ENCODE measurements around the gene DCAF7. TPM values are rescaled to one million over a fixed set of nuclear protein-coding genes. Genes with fewer than 3 reads are reported as not detected.

Gene DCAF7
- total and polyA plus RNA-seq, 2 of the 4 experiments (the other 2 are of a cell fraction): 40.9 to 52.8 TPM

- Histone ChIP-seq H3K4me3 (ENCODE audit: insufficient read depth, low read depth, low read length) (no peak overlapping the region), H3K4me2 (ENCODE audit: low read depth, low read length) (no peak overlapping the region), H4K8ac (ENCODE audit: low read depth in 2 of 2, low read length in 2 of 2) (no peak overlapping the region), H3K27me3 (ENCODE audit: control insufficient read depth, insufficient read depth, low read length) (no peaks in the 10 kb centered on the region), H2AFZ (replicated peaks; ENCODE audit: low read length, poor library complexity) (no peak overlapping the region), H2BK120ac (ENCODE audit: low read depth, low read length) (no peak overlapping the region), H4K91ac (ENCODE audit: insufficient read depth, low read depth, low read length) (no peak overlapping the region), H2BK15ac (ENCODE audit: low read depth, low read length) (no peak overlapping the region), H4K20me1 (ENCODE audit: insufficient read depth, low read length) (peaks cover 70% of the 10 kb centered on the region), H2AK9ac (replicated peaks; ENCODE audit: low read depth, low read length, poor library complexity) (no peak overlapping the region), H2BK5ac (ENCODE audit: low read depth, low read length, poor library complexity, severe bottlenecking) (no peak overlapping the region), H3K79me1 (ENCODE audit: low read depth in 1 of 2, low read length in 2 of 2) (peaks cover 20 to 59% of the 10 kb centered on the region in 2 experiments), H4K5ac (ENCODE audit: low read depth, low read length) (no peak overlapping the region), H3K9me3 (ENCODE audit: control insufficient read depth, insufficient read depth, low read length) (no peaks in the 10 kb centered on the region), H3K14ac (replicated peaks; ENCODE audit: low read depth, low read length) (no peak overlapping the region), H3K36me3 (ENCODE audit: control insufficient read depth, insufficient read depth, low read length) (no peaks in the 10 kb centered on the region), H3K27ac (ENCODE audit: insufficient read depth, low read length) (no peak overlapping the region), H2BK20ac (ENCODE audit: low read depth, low read length) (no peak overlapping the region), H3K9me1 (ENCODE audit: insufficient read depth, low read length) (peaks cover 14% of the 10 kb centered on the region), H3K56ac (ENCODE audit: extremely low read depth, insufficient read depth, low read length) (no peak overlapping the region), H3K4me1 (ENCODE audit: control insufficient read depth, insufficient read depth, low read length) (peaks cover 2% of the 10 kb centered on the region; the same call in 1 of the 2 replicates), H3K18ac (ENCODE audit: low read depth, low read length) (no peak overlapping the region), H3K4ac (ENCODE audit: low read depth, low read length) (no peak overlapping the region), H2AK5ac (ENCODE audit: low read depth, low read length) (no peak overlapping the region), H3K9ac (ENCODE audit: low read depth, low read length) (no peak overlapping the region), H3K23ac (ENCODE audit: low read depth, low read length) (no peak overlapping the region)
- WGBS, 2 experiments (ENCODE audit: extremely low coverage in 2 of 2, insufficient read length in 1 of 2): no CpG with 5 or more reads among the region's 2 CpGs
- ATAC-seq (ENCODE audit: low read depth) (no peak), DNase-seq (no peak)
- intact Hi-C loops (cut with micrococcal nuclease) (no loop called here), dilution Hi-C loops (cut with HindIII; ENCODE audit: low sequenced_read_pairs, unreplicated experiment) (no loop called here), in situ Hi-C loops (cut with MboI; ENCODE audit: low sequenced_read_pairs) (no loop called here)
- TF ChIP-seq FOS (IDR thresholded peaks at IDR 0.05; ENCODE audit: low read depth, low read length) (no peak), NFE2L2 (IDR thresholded peaks at IDR 0.05; ENCODE audit: low read depth, low read length) (no peak), RCOR1 (IDR thresholded peaks at IDR 0.05; ENCODE audit: insufficient replicate concordance, low read length) (no peak), RFX5 (IDR thresholded peaks at IDR 0.05; ENCODE audit: low read depth, low read length) (no peak), ELK1 (IDR thresholded peaks at IDR 0.05; ENCODE audit: borderline replicate concordance, low read depth, low read length) (no peak), RAD21 (IDR thresholded peaks at IDR 0.05; ENCODE audit: low read length) (no peak), BHLHE40 (IDR thresholded peaks at IDR 0.05; ENCODE audit: low read depth, low read length) (no peak), CHD1 (IDR thresholded peaks at IDR 0.05; ENCODE audit: low read depth, low read length) (no peak), SMC3 (IDR thresholded peaks at IDR 0.05; ENCODE audit: low read depth, low read length) (no peak), MAZ (IDR thresholded peaks at IDR 0.05; ENCODE audit: borderline replicate concordance, low read depth, low read length) (no peak), CEBPB (IDR thresholded peaks at IDR 0.05; ENCODE audit: low read depth, low read length) (no peak)
- TF ChIP-seq, protein P1, sequence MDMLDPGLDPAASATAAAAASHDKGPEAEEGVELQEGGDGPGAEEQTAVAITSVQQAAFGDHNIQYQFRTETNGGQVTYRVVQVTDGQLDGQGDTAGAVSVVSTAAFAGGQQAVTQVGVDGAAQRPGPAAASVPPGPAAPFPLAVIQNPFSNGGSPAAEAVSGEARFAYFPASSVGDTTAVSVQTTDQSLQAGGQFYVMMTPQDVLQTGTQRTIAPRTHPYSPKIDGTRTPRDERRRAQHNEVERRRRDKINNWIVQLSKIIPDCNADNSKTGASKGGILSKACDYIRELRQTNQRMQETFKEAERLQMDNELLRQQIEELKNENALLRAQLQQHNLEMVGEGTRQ (IDR thresholded peaks at IDR 0.05; ENCODE audit: low read depth, low read length): no peak
- ChIA-PET POLR2A (ENCODE audit: unreplicated experiment) (no interaction called here), CTCF (no interaction called here)
- no TSS peak for BruUV-seq (replicated peaks)
Measured at GRCh38 chr17:63563339-63563738, 13.1 kb downstream of the DCAF7 start.

Data from IMR-90 (cell line).